IPS-18c (cell line): ENCODE data around the gene LIX1L.

ENCODE experiments used
- H3K4me3 ChIP-seq: 2 replicates; pipeline ENCODE4 v1.7.0; 2013; ENCODE audit warnings: low read depth, mild to moderate bottlenecking, low read length, moderate library complexity; ENCODE audit not compliant: insufficient read depth
- H3K9me3 ChIP-seq: one replicate; pipeline ENCODE4 v1.6.1; 2013; ENCODE audit warnings: mild to moderate bottlenecking, low read length, moderate library complexity; ENCODE audit not compliant: control insufficient read depth, insufficient read depth

The LIX1L gene

GRCh38 chr1:145957443-145958319, at the start of gene LIX1L:
Gene LIX1L (minus strand): TSS chr1:145958017. CDS start chr1:145957927, 90 bp downstream.
- peak within 1 kb of the TSS; percentile 65 for H3K4me3 ChIP-seq
- no peaks in the 10 kb centered on the region for H3K9me3 ChIP-seq

- H3K9me3 ChIP-seq: no peaks in the 10 kb centered on the region
- no peak overlapping the region for H3K4me3 ChIP-seq
Observed at GRCh38 chr1:146001709-146002108, 43.9 kb upstream of the LIX1L start.

- Histone ChIP-seq H3K4me3 (no peak overlapping the region), H3K9me3 (no peaks in the 10 kb centered on the region)
Observed at GRCh38 chr1:145999321-146000024, 41.7 kb upstream of the LIX1L start.

DNA sequence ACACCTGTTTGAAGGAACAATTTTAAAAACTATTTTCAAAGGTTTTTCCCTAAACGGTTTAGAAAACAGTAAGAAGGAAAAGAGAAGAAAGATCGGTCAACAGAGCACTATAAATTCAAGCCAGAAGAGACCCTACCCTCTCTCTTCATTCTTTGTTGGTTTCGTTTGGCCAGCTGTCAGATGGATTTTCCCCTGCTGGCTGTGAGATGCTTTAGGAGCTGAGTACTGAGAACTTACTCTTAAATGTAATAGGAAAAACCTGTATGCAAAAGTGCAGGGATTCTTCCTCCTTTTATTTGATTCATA, 39.9 kb upstream of the LIX1L start:
- no peak overlapping the region for H3K4me3 ChIP-seq

GRCh38 chr1:145997016-145997717, 39.4 kb upstream of the LIX1L start:
- Histone ChIP-seq H3K4me3 (peak overlapping the region; percentile 56; the same call in 1 of the 2 replicates), H3K9me3 (no peaks in the 10 kb centered on the region)

More for the DNA sequence above, 39.9 kb upstream of the LIX1L start:
- H3K9me3 ChIP-seq: no peaks in the 10 kb centered on the region

DNA sequence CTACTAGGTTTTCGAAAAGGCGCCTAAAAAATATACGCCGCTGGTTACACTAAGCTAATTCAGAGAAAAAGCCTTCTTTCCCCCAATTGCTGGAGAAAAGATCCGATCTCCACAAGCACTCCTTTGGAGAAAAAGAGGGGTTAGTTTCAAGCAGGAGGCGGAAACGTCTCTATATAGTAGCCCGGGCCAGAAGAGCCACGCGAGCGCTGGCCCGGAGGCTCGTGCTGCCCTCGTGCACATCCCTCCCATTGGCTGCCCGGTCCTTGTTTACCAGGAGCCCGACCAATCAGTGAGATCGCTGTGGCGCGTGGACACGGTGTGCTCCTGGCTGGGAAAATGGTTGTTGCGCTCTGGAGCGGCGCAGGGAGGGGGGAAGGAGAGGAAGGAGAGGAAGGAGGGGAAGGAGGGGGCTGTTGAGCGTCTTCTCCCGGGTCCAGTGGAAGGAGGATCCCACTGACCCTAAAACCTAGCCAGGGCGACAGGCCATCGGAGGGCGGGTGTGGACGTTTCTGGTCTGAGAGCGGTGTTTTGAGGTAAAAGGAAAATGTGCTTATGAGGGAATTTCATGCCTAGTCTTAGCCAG, 38.7 kb upstream of the LIX1L start, which contains the start of gene TXNIP:
TXNIP (minus strand) TSS at position 147 of the 583 bp plus-strand sequence. CDS start 313 bp downstream, outside the sequence.
- Histone ChIP-seq H3K9me3 (no peaks in the 10 kb centered on the region), H3K4me3 (peak within 1 kb of the TSS; percentile 56)

GRCh38 chr1:145995964-145996432, 38.2 kb upstream of the LIX1L start:
- Histone ChIP-seq H3K9me3 (no peaks in the 10 kb centered on the region), H3K4me3 (peak overlapping the region; percentile 56)

GRCh38 chr1:145995148-145995881, 37.5 kb upstream of the LIX1L start:
- Histone ChIP-seq H3K4me3 (peak overlapping the region; percentile 56), H3K9me3 (no peaks in the 10 kb centered on the region)

DNA sequence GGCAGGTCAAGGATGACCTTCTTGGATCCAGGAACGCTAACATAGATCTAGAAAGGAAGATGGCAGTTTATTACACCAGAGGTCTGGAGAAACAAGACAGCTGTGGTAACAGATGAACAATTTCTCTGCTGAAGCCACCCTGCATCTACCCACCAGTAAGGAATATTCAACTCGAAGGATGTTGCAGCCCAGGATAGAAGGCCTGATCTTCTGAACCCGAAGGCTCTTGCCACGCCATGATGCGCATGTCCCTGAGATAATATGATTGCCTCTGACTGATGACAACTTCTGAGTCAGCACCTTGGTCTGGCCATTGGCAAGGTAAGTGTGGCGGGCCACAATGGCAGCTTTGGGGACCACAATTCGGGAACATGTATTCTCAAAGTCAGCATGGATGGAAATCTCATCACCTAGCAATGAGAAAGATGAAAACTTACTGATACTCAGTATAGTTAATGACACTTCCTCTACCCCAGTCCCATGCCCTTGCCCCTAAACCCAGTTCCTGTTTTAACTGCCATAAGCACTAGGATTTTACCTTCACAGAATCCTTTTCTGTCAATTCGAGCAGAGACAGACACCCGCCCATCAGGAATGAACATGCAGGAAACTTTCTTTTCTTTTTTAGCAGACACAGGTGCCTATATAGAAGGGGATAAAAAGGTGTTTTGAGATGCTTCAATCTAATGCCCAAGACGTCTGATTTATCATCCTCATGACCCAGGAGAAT, 36.7 kb upstream of the LIX1L start:
- Histone ChIP-seq H3K4me3 (peak overlapping the region; percentile 56; the same call in 1 of the 2 replicates), H3K9me3 (no peaks in the 10 kb centered on the region)

- peak overlapping the region; percentile 56; the same call in 1 of the 2 replicates for H3K4me3 ChIP-seq
Observed at GRCh38 chr1:145993618-145994390, 36.0 kb upstream of the LIX1L start.

DNA sequence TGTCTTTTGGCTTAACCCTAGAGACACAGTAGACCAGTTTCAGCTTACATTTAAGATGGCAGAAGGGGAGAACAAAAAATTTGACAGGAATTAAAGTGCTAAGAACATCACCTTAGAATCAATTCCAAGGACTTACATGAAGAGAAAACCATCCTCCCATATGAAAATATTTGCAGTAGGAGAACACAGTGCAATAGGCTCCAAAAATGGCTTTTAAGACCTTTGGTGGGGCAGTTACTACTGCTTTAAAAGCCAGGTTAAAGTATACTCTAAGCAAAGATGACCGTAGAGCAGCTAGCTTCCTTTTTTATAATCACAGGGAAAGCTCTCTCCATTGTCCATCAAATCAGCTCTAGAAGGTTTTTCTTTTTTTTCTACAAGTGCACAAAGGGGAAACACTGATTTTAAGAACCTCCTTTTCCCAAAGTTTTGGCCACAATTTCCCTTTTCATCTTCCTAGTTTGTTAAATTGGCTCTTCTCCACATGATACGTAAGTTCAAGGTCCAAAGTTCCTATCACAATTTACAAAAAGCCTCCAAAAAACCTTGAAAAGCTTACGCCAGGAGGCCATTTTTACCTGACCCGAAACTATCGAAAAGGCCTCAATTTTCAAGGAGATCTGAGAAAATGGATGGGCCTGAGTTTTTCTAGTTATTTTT, 35.3 kb upstream of the LIX1L start:
- no peak overlapping the region for H3K4me3 ChIP-seq

More at GRCh38 chr1:145993618-145994390, 36.0 kb upstream of the LIX1L start:
- no peaks in the 10 kb centered on the region for H3K9me3 ChIP-seq

GRCh38 chr1:145992502-145992936, 34.7 kb upstream of the LIX1L start:
- H3K4me3 ChIP-seq: no peak overlapping the region
- no peaks in the 10 kb centered on the region for H3K9me3 ChIP-seq

More for the DNA sequence above, 35.3 kb upstream of the LIX1L start:
- no peaks in the 10 kb centered on the region for H3K9me3 ChIP-seq

DNA sequence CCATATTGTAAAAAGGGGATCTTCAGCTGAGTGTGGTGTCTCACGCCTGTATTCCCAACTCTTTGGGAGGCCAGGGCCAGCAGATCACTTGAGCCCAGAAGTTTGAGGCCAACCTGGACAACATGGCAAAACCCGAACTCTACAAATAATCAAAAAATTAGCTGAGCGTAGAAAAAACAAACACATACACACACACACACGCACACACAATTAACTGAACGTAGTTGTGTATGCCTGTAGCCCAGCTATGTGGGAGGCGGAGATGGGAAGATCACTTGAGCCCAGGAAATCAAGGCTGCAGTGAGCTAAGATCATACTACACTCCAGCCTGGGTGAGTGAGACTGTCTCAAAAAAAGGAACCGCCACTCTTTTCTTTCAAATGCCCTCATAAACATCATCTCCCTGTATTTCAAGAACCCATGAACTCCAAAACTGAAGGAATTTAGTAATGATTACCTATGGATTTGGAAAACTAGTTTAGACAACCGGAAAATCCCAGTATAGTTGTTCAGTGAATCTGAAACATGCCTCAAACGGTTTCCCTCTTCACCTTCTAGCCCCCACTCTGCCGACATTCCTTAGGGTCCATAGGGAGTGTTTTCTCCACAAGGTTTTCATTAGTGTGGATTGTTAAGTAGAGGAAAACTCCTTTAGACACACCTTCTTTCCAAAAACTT, 34.1 kb upstream of the LIX1L start:
- H3K9me3 ChIP-seq: no peaks in the 10 kb centered on the region
- H3K4me3 ChIP-seq: no peak overlapping the region

GRCh38 chr1:145990249-145990855, 32.5 kb upstream of the LIX1L start:
- no peaks in the 10 kb centered on the region for H3K9me3 ChIP-seq
- no peak overlapping the region for H3K4me3 ChIP-seq
